ENCODE results near the gene DNAJC3.
"Not testable (repeated sequence)": the region's sequence is repeated elsewhere in the genome, so short reads cannot be mapped to it uniquely, and the experiment has no call there.

The DNAJC3 gene

DNA sequence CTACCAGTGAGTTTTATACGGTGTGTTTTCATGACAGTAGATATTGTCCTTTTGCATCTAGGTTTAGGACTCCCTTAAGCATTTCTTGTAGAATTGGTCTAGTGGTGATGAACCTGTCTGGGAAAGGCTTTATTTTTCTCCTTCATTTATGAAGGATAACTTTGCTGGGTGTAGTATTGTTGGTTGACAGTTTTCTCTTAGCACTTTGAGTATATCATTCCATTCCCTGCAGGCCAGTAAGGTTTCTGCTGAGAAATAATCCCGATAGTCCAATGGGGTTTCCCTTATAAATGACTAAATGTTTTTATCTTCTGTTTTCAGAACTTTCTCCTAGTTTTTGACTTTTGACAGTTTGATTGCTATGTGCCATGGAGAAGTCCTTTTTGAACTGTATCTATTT is 57.2 kb downstream of the DNAJC3 start:
- Histone ChIP-seq H3K4me3 (ENCODE audit: low read depth in 1 of 2, low read length in 2 of 2) (no peak overlapping the region), H3K9me3 (ENCODE audit: control insufficient read depth in 1 of 2, low read length in 2 of 2) (peaks cover 4 to 9% of the 10 kb centered on the region in 2 donors), H3K4me1 (ENCODE audit: control insufficient read depth in 1 of 2, insufficient read depth in 2 of 2, low read length in 2 of 2) (no peaks in the 10 kb centered on the region), H3K36me3 (ENCODE audit: control insufficient read depth in 1 of 2, insufficient read depth in 2 of 2, low read length in 2 of 2) (peaks cover 0 to 5% of the 10 kb centered on the region in 2 donors), H3K9ac (ENCODE audit: low read depth in 1 of 2, low read length in 2 of 2) (no peak overlapping the region), H3K27me3 (ENCODE audit: control insufficient read depth in 1 of 2, insufficient read depth in 2 of 2, low read length in 2 of 2) (no peaks in the 10 kb centered on the region), H3K27ac (ENCODE audit: low read depth, low read length) (no peak overlapping the region)

DNA sequence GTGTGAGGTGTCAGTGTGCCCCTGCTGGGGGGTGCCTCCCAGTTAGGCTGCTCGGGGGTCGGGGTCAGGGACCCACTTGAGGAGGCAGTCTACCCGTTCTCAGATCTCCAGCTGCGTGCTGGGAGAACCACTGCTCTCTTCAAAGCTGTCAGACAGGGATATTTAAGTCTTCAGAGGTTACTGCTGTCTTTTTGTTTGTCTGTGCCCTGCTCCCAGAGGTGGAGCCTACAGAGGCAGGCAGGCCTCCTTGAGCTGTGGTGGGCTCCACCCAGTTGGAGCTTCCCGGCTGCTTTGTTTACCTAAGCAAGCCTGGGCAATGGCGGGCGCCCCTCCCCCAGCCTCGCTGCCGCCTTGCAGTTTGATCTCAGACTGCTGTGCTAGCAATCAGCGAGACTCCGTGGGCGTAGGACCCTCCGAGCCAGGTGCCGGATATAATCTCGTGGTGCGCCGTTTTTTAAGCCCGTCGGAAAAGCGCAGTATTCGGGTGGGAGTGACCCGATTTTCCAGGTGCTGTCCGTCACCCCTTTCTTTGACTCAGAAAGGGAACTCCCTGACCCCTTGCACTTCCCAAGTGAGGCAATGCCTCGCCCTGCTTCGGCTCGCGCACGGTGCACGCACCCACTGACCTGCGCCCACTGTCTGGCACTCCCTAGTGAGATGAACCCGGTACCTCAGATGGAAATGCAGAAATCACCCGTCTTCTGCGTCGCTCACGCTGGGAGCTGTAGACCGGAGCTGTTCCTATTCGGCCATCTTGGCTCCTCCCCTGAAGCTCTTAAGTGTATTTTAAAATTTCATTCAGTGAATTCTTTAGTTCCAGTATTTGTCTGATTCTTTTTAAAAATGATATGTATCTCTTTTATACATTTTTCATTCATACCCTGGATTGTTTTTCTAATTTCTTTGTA is 63.4 kb downstream of the DNAJC3 start:
- H3K27ac ChIP-seq (ENCODE audit: low read depth, low read length); H3K9me3 ChIP-seq (ENCODE audit: control insufficient read depth in 1 of 2, low read length in 2 of 2); H3K9ac ChIP-seq (ENCODE audit: low read depth in 1 of 2, low read length in 2 of 2); H3K27me3 ChIP-seq (ENCODE audit: control insufficient read depth in 1 of 2, insufficient read depth in 2 of 2, low read length in 2 of 2); H3K4me3 ChIP-seq (ENCODE audit: low read depth in 1 of 2, low read length in 2 of 2); H3K36me3 ChIP-seq (ENCODE audit: control insufficient read depth in 1 of 2, insufficient read depth in 2 of 2, low read length in 2 of 2): not testable (repeated sequence)
- peaks cover 0 to 12% of the 10 kb centered on the region in 2 donors for H3K4me1 ChIP-seq (ENCODE audit: control insufficient read depth in 1 of 2, insufficient read depth in 2 of 2, low read length in 2 of 2)

DNA sequence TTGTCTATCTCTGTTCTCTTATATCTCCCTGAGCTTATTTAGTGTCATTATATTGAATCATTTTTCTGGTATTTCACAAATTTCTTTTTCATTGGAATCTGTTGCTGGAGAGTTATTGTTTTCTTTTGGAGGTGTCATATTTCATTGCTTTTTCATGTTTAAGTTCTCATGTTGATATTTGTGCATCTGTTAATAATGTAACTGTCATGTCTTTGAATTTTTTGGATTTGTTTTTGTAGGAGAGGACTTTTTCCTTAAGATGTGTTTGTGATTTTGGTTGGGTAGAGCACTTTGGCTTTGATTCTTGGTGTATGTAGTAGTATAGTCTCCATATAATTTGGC is 64.0 kb downstream of the DNAJC3 start:
- Histone ChIP-seq H3K9ac (ENCODE audit: low read depth in 1 of 2, low read length in 2 of 2) (no peak overlapping the region), H3K9me3 (ENCODE audit: control insufficient read depth in 1 of 2, low read length in 2 of 2) (no peaks in the 10 kb centered on the region), H3K36me3 (ENCODE audit: control insufficient read depth in 1 of 2, insufficient read depth in 2 of 2, low read length in 2 of 2) (peaks cover 3 to 6% of the 10 kb centered on the region in 2 donors)

DNA sequence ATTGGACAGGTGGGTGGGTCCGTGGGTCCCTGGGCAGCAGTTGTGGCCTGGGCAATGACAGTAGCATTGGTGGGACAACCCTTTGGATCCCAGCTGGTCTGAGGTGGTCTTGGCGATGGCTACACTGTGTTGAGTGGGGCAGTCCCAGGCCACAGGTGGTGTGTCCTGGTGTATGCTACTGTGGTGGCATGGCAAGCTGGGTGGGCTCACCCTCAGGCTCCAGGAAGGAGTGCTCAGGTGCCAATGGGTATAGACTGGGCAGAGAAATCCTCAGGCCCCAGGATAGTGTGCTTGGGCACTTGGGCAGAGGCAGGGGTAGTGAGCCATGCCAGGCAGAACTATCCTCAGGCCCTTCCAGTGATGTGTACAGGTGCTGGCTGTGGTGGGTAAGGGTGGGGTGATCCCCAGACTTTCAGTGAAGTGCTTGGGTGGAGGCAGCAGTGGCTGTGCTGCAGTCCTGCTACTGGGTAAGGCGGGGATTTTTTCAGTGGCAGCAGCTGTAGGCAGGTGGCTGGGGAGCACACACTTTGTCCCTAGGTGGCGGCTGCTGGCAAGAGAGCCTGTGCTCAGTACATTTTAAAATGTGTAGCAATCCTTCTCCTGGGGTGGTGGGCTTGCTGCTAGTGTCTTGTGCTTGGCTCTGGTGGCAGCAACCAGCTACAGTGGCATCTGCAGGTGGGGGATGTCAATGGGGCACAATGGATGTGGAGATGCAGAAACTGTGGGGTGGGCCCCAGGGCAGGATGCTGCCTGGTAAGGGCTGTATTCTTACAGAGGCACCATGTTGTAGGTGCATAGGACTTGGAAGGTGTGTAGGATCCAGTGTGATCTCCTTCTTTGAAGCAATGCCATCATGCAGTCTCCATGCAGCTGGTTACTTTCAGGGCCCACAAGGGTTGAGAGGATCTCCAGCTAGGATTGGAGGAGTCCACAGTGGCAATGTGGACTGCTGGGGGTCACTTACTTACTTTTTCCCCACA is 64.9 kb downstream of the DNAJC3 start:
- H3K4me3 ChIP-seq (ENCODE audit: low read depth in 1 of 2, low read length in 2 of 2): no peak overlapping the region
- H3K9me3 ChIP-seq (ENCODE audit: control insufficient read depth in 1 of 2, low read length in 2 of 2): no peaks in the 10 kb centered on the region
- no peak overlapping the region for H3K9ac ChIP-seq (ENCODE audit: low read depth in 1 of 2, low read length in 2 of 2)

More for the DNA sequence above, 64.0 kb downstream of the DNAJC3 start:
- Histone ChIP-seq H3K4me1 (ENCODE audit: control insufficient read depth in 1 of 2, insufficient read depth in 2 of 2, low read length in 2 of 2) (peaks cover 0 to 12% of the 10 kb centered on the region in 2 donors), H3K4me3 (ENCODE audit: low read depth in 1 of 2, low read length in 2 of 2) (no peak overlapping the region), H3K27ac (ENCODE audit: low read depth, low read length) (no peak overlapping the region), H3K27me3 (ENCODE audit: control insufficient read depth in 1 of 2, insufficient read depth in 2 of 2, low read length in 2 of 2) (no peaks in the 10 kb centered on the region)

DNA sequence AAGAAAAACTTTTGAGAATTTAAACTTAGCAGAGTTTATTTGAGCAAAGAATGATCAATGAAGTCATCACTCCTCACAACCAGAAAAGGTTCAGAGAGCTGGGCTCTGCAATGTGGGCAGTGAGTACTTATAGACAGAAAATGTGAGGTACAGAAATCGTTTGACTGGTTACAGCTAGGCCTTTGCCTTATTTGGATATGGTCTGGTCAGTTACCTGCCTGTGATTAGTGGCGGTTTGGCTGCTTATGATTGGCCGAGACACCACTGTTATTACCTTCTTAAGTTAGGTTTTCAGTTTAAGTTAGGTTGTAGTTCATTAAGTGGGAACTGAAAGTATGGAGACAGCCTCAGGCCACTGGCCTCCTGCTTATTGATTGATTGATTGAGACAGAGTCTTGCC is 66.3 kb downstream of the DNAJC3 start:
- no peak overlapping the region for H3K4me3 ChIP-seq (ENCODE audit: low read depth in 1 of 2, low read length in 2 of 2)
- H3K27me3 ChIP-seq (ENCODE audit: control insufficient read depth in 1 of 2, insufficient read depth in 2 of 2, low read length in 2 of 2): no peaks in the 10 kb centered on the region
- H3K9me3 ChIP-seq (ENCODE audit: control insufficient read depth in 1 of 2, low read length in 2 of 2): no peaks in the 10 kb centered on the region

More for the DNA sequence above, 64.9 kb downstream of the DNAJC3 start:
- Histone ChIP-seq H3K27ac (ENCODE audit: low read depth, low read length) (no peak overlapping the region), H3K36me3 (ENCODE audit: control insufficient read depth in 1 of 2, insufficient read depth in 2 of 2, low read length in 2 of 2) (peaks cover 3 to 6% of the 10 kb centered on the region in 2 donors), H3K27me3 (ENCODE audit: control insufficient read depth in 1 of 2, insufficient read depth in 2 of 2, low read length in 2 of 2) (no peaks in the 10 kb centered on the region), H3K4me1 (ENCODE audit: control insufficient read depth in 1 of 2, insufficient read depth in 2 of 2, low read length in 2 of 2) (peaks cover 0 to 12% of the 10 kb centered on the region in 2 donors)

DNA sequence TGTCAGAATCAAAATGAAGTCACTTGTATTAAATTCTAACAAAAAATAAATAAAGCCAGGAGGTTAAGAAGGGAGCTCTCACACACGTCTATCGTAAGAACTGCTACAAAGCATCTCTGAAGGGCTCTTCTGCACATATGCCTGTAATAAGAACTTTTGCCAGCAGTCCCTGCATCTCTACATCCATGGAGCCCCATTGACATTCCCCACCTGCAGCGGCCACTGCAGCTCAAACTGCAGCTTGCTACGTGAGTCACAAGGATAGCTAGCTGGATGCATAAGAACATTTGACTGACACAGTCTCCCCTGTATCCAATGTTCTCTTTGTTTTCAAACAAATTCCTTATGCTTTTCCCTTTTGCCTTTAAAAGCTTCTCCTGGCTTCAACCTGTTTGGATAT is 68.3 kb downstream of the DNAJC3 start:
- Histone ChIP-seq H3K4me1 (ENCODE audit: control insufficient read depth in 1 of 2, insufficient read depth in 2 of 2, low read length in 2 of 2) (peaks cover 0 to 12% of the 10 kb centered on the region in 2 donors), H3K4me3 (ENCODE audit: low read depth in 1 of 2, low read length in 2 of 2) (no peak overlapping the region), H3K36me3 (ENCODE audit: control insufficient read depth in 1 of 2, insufficient read depth in 2 of 2, low read length in 2 of 2) (peaks cover 3 to 6% of the 10 kb centered on the region in 2 donors), H3K9me3 (ENCODE audit: control insufficient read depth in 1 of 2, low read length in 2 of 2) (no peaks in the 10 kb centered on the region), H3K9ac (ENCODE audit: low read depth in 1 of 2, low read length in 2 of 2) (no peak overlapping the region), H3K27ac (ENCODE audit: low read depth, low read length) (no peak overlapping the region), H3K27me3 (ENCODE audit: control insufficient read depth in 1 of 2, insufficient read depth in 2 of 2, low read length in 2 of 2) (no peaks in the 10 kb centered on the region)

More for the DNA sequence above, 66.3 kb downstream of the DNAJC3 start:
- no peak overlapping the region for H3K9ac ChIP-seq (ENCODE audit: low read depth in 1 of 2, low read length in 2 of 2)
- peaks cover 3 to 6% of the 10 kb centered on the region in 2 donors for H3K36me3 ChIP-seq (ENCODE audit: control insufficient read depth in 1 of 2, insufficient read depth in 2 of 2, low read length in 2 of 2)
- no peak overlapping the region for H3K27ac ChIP-seq (ENCODE audit: low read depth, low read length)
- H3K4me1 ChIP-seq (ENCODE audit: control insufficient read depth in 1 of 2, insufficient read depth in 2 of 2, low read length in 2 of 2): peaks cover 0 to 12% of the 10 kb centered on the region in 2 donors

DNA sequence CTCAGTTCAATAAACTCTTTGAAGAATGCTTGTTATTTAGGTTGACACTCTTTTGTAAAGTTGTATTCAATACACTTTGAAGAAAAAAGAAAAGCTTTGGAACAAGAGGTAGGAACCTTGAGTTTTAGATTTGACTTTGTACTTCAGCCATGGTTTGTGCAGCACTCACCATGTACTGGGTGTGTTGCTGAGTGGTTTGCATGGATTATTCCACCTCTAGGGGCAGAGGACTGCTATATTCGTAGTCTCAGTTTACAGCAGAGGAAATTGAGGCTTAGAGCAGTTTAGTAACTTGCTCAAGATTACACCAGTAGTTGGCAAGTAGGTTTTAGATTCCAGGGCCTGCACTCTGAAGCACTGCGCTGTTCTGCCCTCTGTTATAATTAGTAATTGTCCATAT is 68.8 kb downstream of the DNAJC3 start:
- Histone ChIP-seq H3K9ac (ENCODE audit: low read depth in 1 of 2, low read length in 2 of 2) (no peak overlapping the region), H3K36me3 (ENCODE audit: control insufficient read depth in 1 of 2, insufficient read depth in 2 of 2, low read length in 2 of 2) (peaks cover 3 to 6% of the 10 kb centered on the region in 2 donors), H3K4me3 (ENCODE audit: low read depth in 1 of 2, low read length in 2 of 2) (no peak overlapping the region), H3K9me3 (ENCODE audit: control insufficient read depth in 1 of 2, low read length in 2 of 2) (no peaks in the 10 kb centered on the region), H3K27me3 (ENCODE audit: control insufficient read depth in 1 of 2, insufficient read depth in 2 of 2, low read length in 2 of 2) (no peaks in the 10 kb centered on the region), H3K4me1 (ENCODE audit: control insufficient read depth in 1 of 2, insufficient read depth in 2 of 2, low read length in 2 of 2) (peaks cover 0 to 12% of the 10 kb centered on the region in 2 donors), H3K27ac (ENCODE audit: low read depth, low read length) (no peak overlapping the region)

- no peaks in the 10 kb centered on the region for H3K27me3 ChIP-seq (ENCODE audit: control insufficient read depth in 1 of 2, insufficient read depth in 2 of 2, low read length in 2 of 2)
- H3K4me1 ChIP-seq (ENCODE audit: control insufficient read depth in 1 of 2, insufficient read depth in 2 of 2, low read length in 2 of 2): no peaks in the 10 kb centered on the region
- no peaks in the 10 kb centered on the region for H3K9me3 ChIP-seq (ENCODE audit: control insufficient read depth in 1 of 2, low read length in 2 of 2)
- H3K36me3 ChIP-seq (ENCODE audit: control insufficient read depth in 1 of 2, insufficient read depth in 2 of 2, low read length in 2 of 2): peaks cover 0 to 6% of the 10 kb centered on the region in 2 donors
- no peak overlapping the region for H3K27ac ChIP-seq (ENCODE audit: low read depth, low read length)
- H3K4me3 ChIP-seq (ENCODE audit: low read depth in 1 of 2, low read length in 2 of 2): no peak overlapping the region
- H3K9ac ChIP-seq (ENCODE audit: low read depth in 1 of 2, low read length in 2 of 2): no peak overlapping the region
These were observed 72.6 kb downstream of the DNAJC3 start for GRCh38 chr13:95749545-95749944.

DNA sequence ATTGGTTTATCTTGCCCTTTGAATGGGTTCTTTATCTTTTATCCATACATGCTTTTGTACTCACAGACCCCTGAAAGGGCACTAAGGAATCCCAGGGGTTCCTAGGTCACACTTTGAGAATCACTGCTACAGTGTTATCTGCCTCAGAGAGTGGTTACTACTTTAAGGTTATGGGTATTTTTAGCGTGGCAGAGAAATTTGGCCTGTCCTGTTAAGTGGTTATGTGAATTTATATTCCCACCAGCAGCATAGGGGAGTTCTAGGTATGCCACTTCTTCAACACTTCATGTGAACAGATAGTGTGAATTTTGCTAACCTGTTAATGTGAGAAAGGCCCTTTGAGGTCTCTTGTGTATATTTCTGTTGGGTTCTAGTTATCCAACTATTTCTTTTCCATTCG is 75.7 kb downstream of the DNAJC3 start:
- no peak overlapping the region for H3K9ac ChIP-seq (ENCODE audit: low read depth in 1 of 2, low read length in 2 of 2)
- H3K9me3 ChIP-seq (ENCODE audit: control insufficient read depth in 1 of 2, low read length in 2 of 2): no peaks in the 10 kb centered on the region
- no peaks in the 10 kb centered on the region for H3K27me3 ChIP-seq (ENCODE audit: control insufficient read depth in 1 of 2, insufficient read depth in 2 of 2, low read length in 2 of 2)
- no peak overlapping the region for H3K27ac ChIP-seq (ENCODE audit: low read depth, low read length)
- no peaks in the 10 kb centered on the region for H3K4me1 ChIP-seq (ENCODE audit: control insufficient read depth in 1 of 2, insufficient read depth in 2 of 2, low read length in 2 of 2)
- H3K36me3 ChIP-seq (ENCODE audit: control insufficient read depth in 1 of 2, insufficient read depth in 2 of 2, low read length in 2 of 2): peaks cover 0 to 2% of the 10 kb centered on the region in 2 donors
- no peak overlapping the region for H3K4me3 ChIP-seq (ENCODE audit: low read depth in 1 of 2, low read length in 2 of 2)

GRCh38 chr13:95754069-95754468 is 77.1 kb downstream of the DNAJC3 start:
- no peak overlapping the region for H3K27ac ChIP-seq (ENCODE audit: low read depth, low read length)
- H3K36me3 ChIP-seq (ENCODE audit: control insufficient read depth in 1 of 2, insufficient read depth in 2 of 2, low read length in 2 of 2): peaks cover 0 to 6% of the 10 kb centered on the region in 2 donors
- no peaks in the 10 kb centered on the region for H3K9me3 ChIP-seq (ENCODE audit: control insufficient read depth in 1 of 2, low read length in 2 of 2)
- H3K9ac ChIP-seq (ENCODE audit: low read depth in 1 of 2, low read length in 2 of 2): no peak overlapping the region
- H3K27me3 ChIP-seq (ENCODE audit: control insufficient read depth in 1 of 2, insufficient read depth in 2 of 2, low read length in 2 of 2): no peaks in the 10 kb centered on the region
- no peaks in the 10 kb centered on the region for H3K4me1 ChIP-seq (ENCODE audit: control insufficient read depth in 1 of 2, insufficient read depth in 2 of 2, low read length in 2 of 2)
- no peak overlapping the region for H3K4me3 ChIP-seq (ENCODE audit: low read depth in 1 of 2, low read length in 2 of 2)
